Upper lobe of right lung (tissue), 1 donor: Measurements from ENCODE around the gene RFX3. TPM values are rescaled to one million over a fixed set of nuclear protein-coding genes. Genes with fewer than 3 reads are reported as not detected.

Source experiments
- ATAC-seq: fragments of 200-7000 bp; cut with Tn5 transposase; one replicate; pipeline ENCODE4 v1.9.1; 2020; ENCODE audit warnings: mild to moderate bottlenecking, moderate library complexity
- DNase-seq: peaks from one replicate; pipeline ENCODE4 v3.0.0-alpha.2; 2020
- H3K27ac ChIP-seq: fragments of 200-600 bp; one replicate; pipeline ENCODE4 v1.8.0; 2022
- H3K27me3 ChIP-seq: fragments of 200-600 bp; one replicate; pipeline ENCODE4 v1.8.0; 2022; ENCODE audit warnings: mild to moderate bottlenecking
- H3K36me3 ChIP-seq: fragments of 200-600 bp; one replicate; pipeline ENCODE4 v1.8.0; 2022
- H3K4me1 ChIP-seq: fragments of 200-600 bp; one replicate; pipeline ENCODE4 v1.8.0; 2022
- H3K4me3 ChIP-seq: fragments of 200-600 bp; one replicate; pipeline ENCODE4 v1.8.0; 2022; ENCODE audit warnings: mild to moderate bottlenecking
- H3K9me3 ChIP-seq: fragments of 200-600 bp; one replicate; pipeline ENCODE4 v1.8.0; 2022
- CTCF ChIP-seq: fragments of 200-600 bp; IDR thresholded peaks from one replicate; pipeline ENCODE4 v1.8.0; 2022; ENCODE audit warnings: antibody characterized with exemption
- intact Hi-C: fragments of 100-400 bp; cut with DNase I; formaldehyde crosslinking; loops from one replicate; pipeline ENCODE4 v1.11.0; 2022
- total RNA-seq: library from RNA; stranded (reverse); fragmentation: NEBNext Ultra II Directional; extraction: Animal tissue kit (Norgen Biotek cat#: 25700); gene quantifications from one replicate; pipeline ENCODE4 v1.2.1, GENCODE V29; 2021
- donor health status: DM: no; HTN: yes; CAD: no; lungs with severe emphysema.

Gene RFX3
- total RNA-seq, 1 donor from 2014 or later = 13.8 TPM

- no peak for ATAC-seq
Measured at GRCh38 chr9:3444016-3444415, 81.8 kb downstream of the RFX3 start.

GRCh38 chr9:3441197-3441816, 84.5 kb downstream of the RFX3 start:
- H3K27me3 ChIP-seq = no peaks in the 10 kb centered on the region
- H3K4me3 ChIP-seq = no peak overlapping the region
- H3K9me3 ChIP-seq = no peaks in the 10 kb centered on the region
- no peak overlapping the region for H3K27ac ChIP-seq
- H3K4me1 ChIP-seq = no peaks in the 10 kb centered on the region
- no peak for DNase-seq
- H3K36me3 ChIP-seq = no peaks in the 10 kb centered on the region
- peak; percentile 65 for TF ChIP-seq CTCF
- ATAC-seq = peak; percentile 93
- intact Hi-C loops = no loop called here

More at GRCh38 chr9:3444016-3444415, 81.8 kb downstream of the RFX3 start:
- H3K9me3 ChIP-seq = no peaks in the 10 kb centered on the region
- no peak overlapping the region for H3K27ac ChIP-seq
- TF ChIP-seq CTCF = no peak
- no peak for DNase-seq
- intact Hi-C loops = no loop called here
- H3K36me3 ChIP-seq = no peaks in the 10 kb centered on the region
- no peaks in the 10 kb centered on the region for H3K27me3 ChIP-seq
- no peak overlapping the region for H3K4me3 ChIP-seq
- H3K4me1 ChIP-seq = no peaks in the 10 kb centered on the region

GRCh38 chr9:3436629-3437420, 89.0 kb downstream of the RFX3 start:
- H3K36me3 ChIP-seq = no peaks in the 10 kb centered on the region
- intact Hi-C loops = no loop called here
- H3K27ac ChIP-seq = no peak overlapping the region
- no peak overlapping the region for H3K4me3 ChIP-seq
- H3K9me3 ChIP-seq = no peaks in the 10 kb centered on the region
- ATAC-seq (no peak), DNase-seq (no peak)
- H3K4me1 ChIP-seq = peaks cover 8% of the 10 kb centered on the region
- TF ChIP-seq CTCF = no peak
- no peaks in the 10 kb centered on the region for H3K27me3 ChIP-seq

- Histone ChIP-seq H3K27ac (no peak overlapping the region), H3K36me3 (no peaks in the 10 kb centered on the region), H3K4me3 (no peak overlapping the region), H3K4me1 (peaks cover 8% of the 10 kb centered on the region), H3K9me3 (no peaks in the 10 kb centered on the region), H3K27me3 (no peaks in the 10 kb centered on the region)
- DNase-seq = no peak
- intact Hi-C loops = no loop called here
- ATAC-seq = no peak
- no peak for TF ChIP-seq CTCF
Measured at GRCh38 chr9:3435732-3436131, 90.1 kb downstream of the RFX3 start.

- DNase-seq (no peak), ATAC-seq (peak; percentile 81)
- Histone ChIP-seq H3K27me3 (no peaks in the 10 kb centered on the region), H3K4me3 (no peak overlapping the region), H3K9me3 (no peaks in the 10 kb centered on the region), H3K36me3 (no peaks in the 10 kb centered on the region), H3K4me1 (peaks cover 8% of the 10 kb centered on the region), H3K27ac (no peak overlapping the region)
- intact Hi-C loops = no loop called here
- no peak for TF ChIP-seq CTCF
Measured at GRCh38 chr9:3434594-3434993, 91.2 kb downstream of the RFX3 start.
